Prostate gland (tissue), 2 donors: Measurements from ENCODE around the gene PUM2.

Experiments used
- CTCF ChIP-seq, 4 experiments: fragments of 200-600 bp in 2 of 4; fragments of 450-650 bp in 2 of 4; sonication (generic) in 2 of 4; IDR thresholded peaks; 1 replicate in 3 of 4; 2 replicates in 1 of 4; pipeline ENCODE4 v1.5.1; 2016 to 2019; ENCODE audit warnings: antibody characterized with exemption in 4 of 4, mild to moderate bottlenecking in 2 of 4, moderate library complexity in 2 of 4
- POLR2A ChIP-seq: fragments of 450-650 bp; IDR thresholded peaks from one replicate; pipeline ENCODE4 v1.6.1; 2016; ENCODE audit warnings: antibody characterized with exemption, mild to moderate bottlenecking
- POLR2AphosphoS5 ChIP-seq: sonication (generic); formaldehyde crosslinking; IDR thresholded peaks from one replicate; pipeline ENCODE4 v1.6.1; 2017; ENCODE audit warnings: antibody characterized with exemption

- TF ChIP-seq CTCF (IDR thresholded peaks at IDR 0.05), result no peak
- TF ChIP-seq POLR2A, result no peak
- TF ChIP-seq POLR2AphosphoS5, result no peak
Observed at GRCh38 chr2:20313659-20314058, 37.0 kb downstream of the PUM2 start.
